Stimulated activated CD8-positive, alpha-beta memory T cell treated with anti-CD3 and anti-CD28 coated beads, Interleukin-4, amount 100 ng/mL, for 48 hours (primary cell): ENCODE data around the gene MS4A4A.
A peak's percentile ranks its signal among the peaks of the same experiment; 100 is the strongest.
"Not testable (repeated sequence)": the region's sequence is repeated elsewhere in the genome, so short reads cannot be mapped to it uniquely, and the experiment has no call there.

ENCODE experiments used
- DNase-seq: peaks from one replicate; pipeline ENCODE4 v3.0.0-alpha.2; 2020

Gene MS4A4A

GRCh38 chr11:60280412-60280811 lies at the start of gene MS4A4A:
TSS of gene MS4A4A (plus strand) at chr11:60280666. CDS start at chr11:60280676, 10 bp downstream.
- no peak for DNase-seq

- no peak for DNase-seq
Measured at GRCh38 chr11:60230681-60231080, 49.8 kb upstream of the MS4A4A start.

- DNase-seq: no peak
Measured at GRCh38 chr11:60235321-60235720, 45.1 kb upstream of the MS4A4A start.

GRCh38 chr11:60240662-60241061 lies 39.8 kb upstream of the MS4A4A start:
- no peak for DNase-seq

- DNase-seq: no peak
Measured at GRCh38 chr11:60241786-60242185, 38.7 kb upstream of the MS4A4A start.

- no peak for DNase-seq
Measured at GRCh38 chr11:60242740-60243239, 37.7 kb upstream of the MS4A4A start, which contains the start of gene MS4A4E. TSS of gene MS4A4E (minus strand) at chr11:60243137. CDS start at chr11:60230055, 13,082 bp downstream.

GRCh38 chr11:60251485-60252212 lies 28.8 kb upstream of the MS4A4A start:
- DNase-seq: peak; percentile 27

GRCh38 chr11:60252213-60253108 lies 28.0 kb upstream of the MS4A4A start:
- no peak for DNase-seq

GRCh38 chr11:60257956-60258722 lies 22.3 kb upstream of the MS4A4A start:
- DNase-seq: no peak

GRCh38 chr11:60261014-60261413 lies 19.5 kb upstream of the MS4A4A start:
- DNase-seq: no peak

- no peak for DNase-seq
Measured at GRCh38 chr11:60263402-60263801, 17.1 kb upstream of the MS4A4A start.

GRCh38 chr11:60264644-60265043 lies 15.8 kb upstream of the MS4A4A start:
- DNase-seq: no peak

GRCh38 chr11:60265373-60266214 lies 14.9 kb upstream of the MS4A4A start:
- no peak for DNase-seq

GRCh38 chr11:60274416-60274815 lies 6.0 kb upstream of the MS4A4A start:
- DNase-seq: no peak

- no peak for DNase-seq
Measured at GRCh38 chr11:60281485-60281884, 1.0 kb downstream of the MS4A4A start.

GRCh38 chr11:60282286-60282685 lies 1.8 kb downstream of the MS4A4A start:
- DNase-seq: no peak

GRCh38 chr11:60285411-60286126 lies 5.1 kb downstream of the MS4A4A start:
- DNase-seq: not testable (repeated sequence)

- DNase-seq: no peak
Measured at GRCh38 chr11:60288531-60288930, 8.1 kb downstream of the MS4A4A start.

GRCh38 chr11:60292145-60292544 lies 11.7 kb downstream of the MS4A4A start:
- no peak for DNase-seq

GRCh38 chr11:60301178-60301577 lies 20.7 kb downstream of the MS4A4A start:
- DNase-seq: no peak

- not testable (repeated sequence) for DNase-seq
Measured at GRCh38 chr11:60301884-60302283, 21.4 kb downstream of the MS4A4A start.
